SKM-1 (cell line): ENCODE measurements around the gene GDPD5.

Experiments used
- DNase-seq: peaks from one replicate; lab custom pipeline; 2025; ENCODE audit not compliant: unreplicated experiment; lab: John Stamatoyannopoulos, UW

GDPD5 gene

GRCh38 chr11:75493626-75494025 lies 32.1 kb downstream of the GDPD5 start:
- DNase-seq, result no peak

- peak; percentile 36 for DNase-seq
Observed at GRCh38 chr11:75492181-75492820, 33.4 kb downstream of the GDPD5 start.

GRCh38 chr11:75491465-75491864 lies 34.3 kb downstream of the GDPD5 start:
- no peak for DNase-seq

- DNase-seq, result no peak
Observed at GRCh38 chr11:75490221-75491181, 35.2 kb downstream of the GDPD5 start.

- DNase-seq, result no peak
Observed at GRCh38 chr11:75487365-75487764, 38.4 kb downstream of the GDPD5 start.

GRCh38 chr11:75485742-75486141 lies 40.0 kb downstream of the GDPD5 start:
- no peak for DNase-seq

GRCh38 chr11:75482931-75483469 lies 42.7 kb downstream of the GDPD5 start:
- no peak for DNase-seq

- no peak for DNase-seq
Observed at GRCh38 chr11:75481922-75482606, 43.7 kb downstream of the GDPD5 start.

- no peak for DNase-seq
Observed at GRCh38 chr11:75481223-75481921, 44.4 kb downstream of the GDPD5 start.

- DNase-seq, result no peak
Observed at GRCh38 chr11:75480185-75481175, 45.3 kb downstream of the GDPD5 start.

GRCh38 chr11:75479597-75480145 lies 46.1 kb downstream of the GDPD5 start:
- DNase-seq, result no peak

GRCh38 chr11:75478783-75479596 lies 46.8 kb downstream of the GDPD5 start:
- DNase-seq, result no peak

- no peak for DNase-seq
Observed at GRCh38 chr11:75477614-75477935, 48.2 kb downstream of the GDPD5 start.

GRCh38 chr11:75476739-75477613 lies 48.8 kb downstream of the GDPD5 start:
- DNase-seq, result no peak

GRCh38 chr11:75475767-75476650 lies 49.7 kb downstream of the GDPD5 start:
- peak; percentile 31 for DNase-seq

- DNase-seq, result peak; percentile 86
Observed at GRCh38 chr11:75474878-75475766, 50.6 kb downstream of the GDPD5 start.
